ENCODE data around the gene PRB3.

DNA sequence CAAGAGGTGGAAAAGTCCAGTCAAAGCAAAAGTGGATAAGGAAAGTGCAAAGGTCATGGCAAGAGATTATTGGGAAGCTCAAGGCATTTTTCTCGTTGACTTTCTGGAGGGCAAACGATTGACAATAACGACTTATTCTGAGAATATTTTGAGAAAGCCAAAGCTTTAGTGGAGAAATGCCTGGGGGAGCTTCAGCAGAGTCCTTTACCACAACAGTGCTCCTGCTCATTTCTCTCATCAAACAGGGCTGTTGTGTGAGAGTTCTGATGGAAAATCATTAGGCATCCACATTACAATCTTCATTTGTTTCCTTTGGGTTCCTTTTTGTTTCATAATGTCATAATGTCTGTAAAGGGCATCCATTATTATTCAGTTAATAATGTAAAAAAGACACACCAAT lies 26.9 kb downstream of the PRB3 start:
- TF ChIP-seq, protein P1, sequence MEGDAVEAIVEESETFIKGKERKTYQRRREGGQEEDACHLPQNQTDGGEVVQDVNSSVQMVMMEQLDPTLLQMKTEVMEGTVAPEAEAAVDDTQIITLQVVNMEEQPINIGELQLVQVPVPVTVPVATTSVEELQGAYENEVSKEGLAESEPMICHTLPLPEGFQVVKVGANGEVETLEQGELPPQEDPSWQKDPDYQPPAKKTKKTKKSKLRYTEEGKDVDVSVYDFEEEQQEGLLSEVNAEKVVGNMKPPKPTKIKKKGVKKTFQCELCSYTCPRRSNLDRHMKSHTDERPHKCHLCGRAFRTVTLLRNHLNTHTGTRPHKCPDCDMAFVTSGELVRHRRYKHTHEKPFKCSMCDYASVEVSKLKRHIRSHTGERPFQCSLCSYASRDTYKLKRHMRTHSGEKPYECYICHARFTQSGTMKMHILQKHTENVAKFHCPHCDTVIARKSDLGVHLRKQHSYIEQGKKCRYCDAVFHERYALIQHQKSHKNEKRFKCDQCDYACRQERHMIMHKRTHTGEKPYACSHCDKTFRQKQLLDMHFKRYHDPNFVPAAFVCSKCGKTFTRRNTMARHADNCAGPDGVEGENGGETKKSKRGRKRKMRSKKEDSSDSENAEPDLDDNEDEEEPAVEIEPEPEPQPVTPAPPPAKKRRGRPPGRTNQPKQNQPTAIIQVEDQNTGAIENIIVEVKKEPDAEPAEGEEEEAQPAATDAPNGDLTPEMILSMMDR (IDR thresholded peaks at IDR 0.05): no peak
- no peak for TF ChIP-seq POLR2A (IDR thresholded peaks at IDR 0.05)
- TF ChIP-seq POLR2AphosphoS5 (IDR thresholded peaks at IDR 0.05): no peak
- TF ChIP-seq EP300 (IDR thresholded peaks at IDR 0.05): no peak

Data from upper lobe of left lung (tissue), 4 donors.